Measurements from ENCODE around the gene GARIN5B.
"Not testable (repeated sequence)": the region's sequence is repeated elsewhere in the genome, so short reads cannot be mapped to it uniquely, and the experiment has no call there.

GARIN5B gene

GRCh38 chr19:55362990-55363716 lies at the start of gene GARIN5B:
Gene GARIN5B (minus strand): TSS chr19:55363260. CDS start chr19:55363066, 194 bp downstream.
- DNase-seq = no peak

- no peak for DNase-seq
Measured at GRCh38 chr19:55410168-55410567, 47.1 kb upstream of the GARIN5B start.

DNA sequence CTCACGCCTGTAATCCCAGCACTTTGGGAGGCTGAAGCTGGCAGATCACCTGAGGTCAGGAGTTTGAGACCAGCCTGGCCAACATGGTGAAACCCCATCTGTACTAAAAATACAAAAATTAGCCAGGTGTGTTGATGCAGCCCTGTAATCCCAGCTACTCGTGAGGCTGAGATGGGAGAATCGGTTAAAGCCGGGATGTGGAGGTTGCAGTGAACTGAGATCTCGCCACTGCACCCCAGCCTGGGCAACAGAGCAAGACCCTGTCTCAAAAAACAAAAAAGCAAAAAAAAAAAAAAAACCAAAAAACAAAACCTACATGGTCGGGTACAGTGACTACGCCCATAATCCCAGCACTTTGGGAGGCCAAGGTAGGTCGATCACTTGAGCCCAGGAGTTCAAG lies 46.1 kb upstream of the GARIN5B start:
- not testable (repeated sequence) for DNase-seq

GRCh38 chr19:55408533-55408872 lies 45.4 kb upstream of the GARIN5B start:
- DNase-seq = no peak

GRCh38 chr19:55407800-55408532 lies 44.9 kb upstream of the GARIN5B start:
- DNase-seq = peak; percentile 97

- not testable (repeated sequence) for DNase-seq
Measured at GRCh38 chr19:55407550-55407799, 44.4 kb upstream of the GARIN5B start, which contains the start of gene UBE2S. Gene UBE2S (minus strand): TSS chr19:55407788. CDS start chr19:55407589, 199 bp downstream.

- no peak for DNase-seq
Measured at GRCh38 chr19:55406826-55407549, 43.9 kb upstream of the GARIN5B start.

GRCh38 chr19:55406091-55406825 lies 43.2 kb upstream of the GARIN5B start:
- no peak for DNase-seq

- DNase-seq = no peak
Measured at GRCh38 chr19:55405638-55406037, 42.6 kb upstream of the GARIN5B start.

DNA sequence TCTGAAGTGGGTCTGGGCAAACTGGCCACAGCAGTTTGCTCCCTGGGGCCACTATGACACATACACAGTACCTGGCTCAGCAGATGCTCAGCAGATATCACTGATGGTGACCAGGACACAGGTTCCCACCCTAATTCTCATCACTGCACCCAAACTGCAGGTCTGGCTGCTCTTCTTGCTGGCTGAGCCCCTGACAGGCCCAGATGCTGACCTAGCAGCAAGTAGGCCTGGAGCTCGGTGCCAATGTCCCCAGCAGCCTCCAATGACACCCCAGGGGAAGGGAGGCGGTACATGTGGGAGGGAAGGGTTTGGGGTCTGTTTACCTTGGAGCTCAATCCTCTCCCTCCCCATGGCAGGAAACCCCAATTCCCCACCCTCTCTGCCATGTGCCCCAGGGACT lies 39.4 kb upstream of the GARIN5B start:
- no peak for DNase-seq

GRCh38 chr19:55401390-55401789 lies 38.3 kb upstream of the GARIN5B start:
- DNase-seq = not testable (repeated sequence)

GRCh38 chr19:55400281-55401087 lies 37.4 kb upstream of the GARIN5B start:
- no peak for DNase-seq

DNA sequence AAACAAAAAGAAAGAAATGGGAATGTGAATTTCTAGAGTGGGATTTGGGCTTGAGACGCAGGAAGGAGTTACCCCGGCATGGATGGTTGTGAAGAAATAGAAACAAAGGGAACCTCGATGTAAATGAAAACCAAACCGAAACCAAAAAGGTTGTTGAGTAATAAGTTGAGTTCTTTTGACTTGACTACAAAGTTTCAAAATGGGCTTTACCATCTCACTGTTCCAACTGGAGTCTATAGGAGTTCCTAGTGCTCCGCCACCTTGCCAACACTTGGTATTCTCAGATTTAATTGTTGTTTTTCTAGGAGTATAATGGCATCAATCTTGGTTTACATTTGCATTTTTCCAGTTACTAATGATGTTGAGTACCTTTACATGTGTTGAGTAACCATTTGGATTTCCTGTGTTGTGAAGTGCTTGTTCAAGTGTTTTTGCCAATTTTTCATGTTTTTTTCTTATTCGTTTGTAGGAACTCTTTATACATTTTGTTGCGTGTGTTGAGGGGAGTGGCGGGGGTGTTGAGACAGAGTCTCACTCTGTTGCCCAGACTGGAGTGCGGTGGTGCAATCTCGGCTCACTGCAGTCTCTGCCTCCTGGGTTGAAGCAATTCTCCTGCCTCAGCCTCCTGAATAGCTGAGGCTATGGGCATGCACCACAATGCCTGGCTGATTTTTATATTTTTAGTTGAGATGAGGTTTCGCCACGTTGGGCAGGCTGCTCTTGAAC lies 35.3 kb upstream of the GARIN5B start:
- no peak for DNase-seq

GRCh38 chr19:55392820-55393761 lies 30.0 kb upstream of the GARIN5B start:
- DNase-seq = no peak

DNA sequence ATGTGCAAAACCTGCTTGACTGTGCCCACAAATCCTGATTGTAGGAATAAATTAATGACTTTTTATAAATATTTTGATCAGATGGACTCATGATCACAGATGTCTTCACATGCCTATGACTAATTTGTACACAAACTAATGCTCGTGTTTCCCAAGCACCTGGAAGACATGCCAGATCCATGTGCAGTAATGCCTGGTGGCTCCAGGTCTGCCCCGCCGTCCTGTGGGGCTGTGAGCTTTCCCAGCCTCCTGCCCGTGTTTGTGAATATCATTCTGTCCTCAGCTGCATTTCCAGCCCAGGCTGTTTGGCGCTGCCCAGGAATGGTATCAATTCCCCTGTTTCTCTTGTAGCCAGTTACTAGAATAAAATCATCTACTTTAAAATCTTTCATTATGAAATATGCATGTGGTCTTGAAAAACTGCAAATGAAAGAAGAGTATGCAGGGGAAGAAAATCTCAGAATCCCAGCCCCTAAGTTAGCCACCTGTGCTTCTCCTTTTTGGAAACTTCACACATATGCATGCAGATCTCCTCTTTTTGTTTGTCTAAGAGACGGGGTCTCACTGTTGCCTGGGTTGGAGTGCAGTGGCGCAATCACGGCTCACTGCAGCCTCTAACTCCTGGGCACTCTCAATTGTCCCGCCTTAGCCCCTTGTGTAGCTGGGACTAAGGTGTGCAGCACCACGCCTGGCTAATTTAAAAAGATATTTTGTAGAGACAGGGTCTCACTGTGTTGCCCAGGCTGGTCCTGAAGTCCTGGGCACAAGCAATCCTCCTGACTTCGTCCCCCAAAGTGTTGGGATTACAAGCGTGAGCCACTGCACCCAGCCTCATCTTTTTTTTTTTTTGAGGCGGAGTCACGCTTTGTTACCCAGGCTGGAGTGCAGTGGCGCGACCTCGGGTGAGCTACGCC lies 28.9 kb upstream of the GARIN5B start:
- DNase-seq = no peak

- DNase-seq = no peak
Measured at GRCh38 chr19:55391191-55391670, 28.2 kb upstream of the GARIN5B start.

- DNase-seq = no peak
Measured at GRCh38 chr19:55390461-55390880, 27.4 kb upstream of the GARIN5B start.

GRCh38 chr19:55389386-55390317 lies 26.6 kb upstream of the GARIN5B start:
- DNase-seq = no peak

Measured in NCI-H1092 (cell line).